DND-41 (cell line): ENCODE data around the gene ZNF71.

Experiments used
- ATAC-seq: fragments of 200-7000 bp; cut with Tn5 transposase; 3 replicates; pipeline ENCODE4 v1.9.1; 2021; ENCODE audit warnings: low read depth; ENCODE audit not compliant: insufficient read depth
- DNase-seq: peaks from one replicate; pipeline ENCODE4 v3.0.0-alpha.2; 2020
- H2AFZ ChIP-seq: 2 replicates; pipeline ENCODE4 v1.6.0; 2012; ENCODE audit warnings: low read depth, low read length
- H3K27ac ChIP-seq: 2 replicates; pipeline ENCODE4 v1.5.1; 2012; ENCODE audit warnings: low read length, inconsistent platforms
- H3K27me3 ChIP-seq: fragments of 200-600 bp; sonication (generic); 2 replicates; pipeline ENCODE4 v1.6.0; 2012; ENCODE audit warnings: low read length, mild to moderate bottlenecking, inconsistent platforms; ENCODE audit not compliant: insufficient read depth, poor library complexity
- H3K36me3 ChIP-seq: 2 replicates; pipeline ENCODE4 v1.5.1; 2012; ENCODE audit warnings: low read length, inconsistent platforms; ENCODE audit not compliant: insufficient read depth
- H3K4me1 ChIP-seq: 2 replicates; pipeline ENCODE4 v1.5.1; 2012; ENCODE audit warnings: mild to moderate bottlenecking, low read length; ENCODE audit not compliant: insufficient read depth
- H3K4me2 ChIP-seq: 2 replicates; pipeline ENCODE4 v1.6.0; 2012; ENCODE audit warnings: mild to moderate bottlenecking, moderate library complexity, low read length, inconsistent platforms; ENCODE audit not compliant: insufficient read depth
- H3K4me3 ChIP-seq, 2 experiments: fragments of 200-600 bp in 1 of 2; shearing (Covaris generic) in 1 of 2; 2 replicates each; pipeline ENCODE4 v1.5.1; 2012 to 2016; ENCODE audit warnings: inconsistent platforms in 2 of 2, low read length in 2 of 2, mild to moderate bottlenecking in 2 of 2, low read depth in 1 of 2, moderate library complexity in 1 of 2
- H3K79me2 ChIP-seq: 2 replicates; pipeline ENCODE4 v1.6.0; 2012; ENCODE audit warnings: low read length, inconsistent platforms; ENCODE audit not compliant: insufficient read depth
- H3K9ac ChIP-seq: 2 replicates; pipeline ENCODE4 v1.6.0; 2012; ENCODE audit warnings: low read depth, mild to moderate bottlenecking, inconsistent platforms, low read length, moderate library complexity
- H3K9me3 ChIP-seq: 2 replicates; pipeline ENCODE4 v1.5.1; 2012; ENCODE audit warnings: low read length, moderate library complexity, mild to moderate bottlenecking, inconsistent platforms; ENCODE audit not compliant: insufficient read depth, severe bottlenecking
- H4K20me1 ChIP-seq: 2 replicates; pipeline ENCODE4 v1.6.0; 2012; ENCODE audit warnings: low read length; ENCODE audit not compliant: insufficient read depth
- EZH2 ChIP-seq: IDR thresholded peaks from 3 replicates; pipeline ENCODE4 v1.6.1; 2012; ENCODE audit warnings: borderline replicate concordance, low read depth, mild to moderate bottlenecking, moderate library complexity, low read length, inconsistent platforms; ENCODE audit not compliant: severe bottlenecking
- TF ChIP-seq, protein P1 (sequence below): IDR thresholded peaks from 2 replicates; pipeline ENCODE4 v1.5.1; 2012; ENCODE audit warnings: borderline replicate concordance, low read length, moderate library complexity, mild to moderate bottlenecking; ENCODE audit not compliant: poor library complexity, severe bottlenecking; ENCODE audit errors: extremely low read depth

ZNF71 gene

DNA sequence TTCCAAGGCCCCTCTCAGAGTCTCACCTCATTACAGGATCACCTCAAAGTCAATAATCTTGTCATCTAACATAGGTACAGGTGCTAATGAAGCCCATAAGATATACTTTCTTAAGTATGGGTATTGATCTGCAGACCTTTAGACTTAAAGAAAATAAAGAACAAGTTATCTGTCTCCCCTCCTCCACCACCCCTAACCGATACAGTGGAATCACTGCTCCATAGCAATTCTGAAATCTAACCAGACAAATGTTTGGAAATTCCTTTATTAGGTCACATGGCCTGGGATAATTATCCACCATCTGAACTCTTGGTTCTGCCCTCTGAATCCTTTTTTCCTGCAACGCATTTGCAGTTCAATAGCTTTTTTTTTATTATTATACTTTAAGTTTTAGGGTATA lies 32.3 kb upstream of the ZNF71 start:
- H2AFZ ChIP-seq, result no peak overlapping the region
- DNase-seq (no peak), ATAC-seq (no peak)
- TF ChIP-seq, protein P1, sequence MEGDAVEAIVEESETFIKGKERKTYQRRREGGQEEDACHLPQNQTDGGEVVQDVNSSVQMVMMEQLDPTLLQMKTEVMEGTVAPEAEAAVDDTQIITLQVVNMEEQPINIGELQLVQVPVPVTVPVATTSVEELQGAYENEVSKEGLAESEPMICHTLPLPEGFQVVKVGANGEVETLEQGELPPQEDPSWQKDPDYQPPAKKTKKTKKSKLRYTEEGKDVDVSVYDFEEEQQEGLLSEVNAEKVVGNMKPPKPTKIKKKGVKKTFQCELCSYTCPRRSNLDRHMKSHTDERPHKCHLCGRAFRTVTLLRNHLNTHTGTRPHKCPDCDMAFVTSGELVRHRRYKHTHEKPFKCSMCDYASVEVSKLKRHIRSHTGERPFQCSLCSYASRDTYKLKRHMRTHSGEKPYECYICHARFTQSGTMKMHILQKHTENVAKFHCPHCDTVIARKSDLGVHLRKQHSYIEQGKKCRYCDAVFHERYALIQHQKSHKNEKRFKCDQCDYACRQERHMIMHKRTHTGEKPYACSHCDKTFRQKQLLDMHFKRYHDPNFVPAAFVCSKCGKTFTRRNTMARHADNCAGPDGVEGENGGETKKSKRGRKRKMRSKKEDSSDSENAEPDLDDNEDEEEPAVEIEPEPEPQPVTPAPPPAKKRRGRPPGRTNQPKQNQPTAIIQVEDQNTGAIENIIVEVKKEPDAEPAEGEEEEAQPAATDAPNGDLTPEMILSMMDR, result no peak
- H3K9ac ChIP-seq, result no peak overlapping the region
- H3K27me3 ChIP-seq, result no peaks in the 10 kb centered on the region
- no peak overlapping the region for H3K4me2 ChIP-seq
- peaks cover 9% of the 10 kb centered on the region for H3K4me1 ChIP-seq
- H4K20me1 ChIP-seq, result no peaks in the 10 kb centered on the region
- H3K27ac ChIP-seq, result no peak overlapping the region
- H3K9me3 ChIP-seq, result peaks cover 51% of the 10 kb centered on the region
- peaks cover 2% of the 10 kb centered on the region; the same call in 1 of the 2 replicates for H3K36me3 ChIP-seq
- no peak overlapping the region for H3K4me3 ChIP-seq
- no peaks in the 10 kb centered on the region for H3K79me2 ChIP-seq

- no peaks in the 10 kb centered on the region for H4K20me1 ChIP-seq
- peak overlapping the region; percentile 64 to 95 for H3K4me3 ChIP-seq
- H2AFZ ChIP-seq, result peak overlapping the region; percentile 96
- H3K27me3 ChIP-seq, result no peaks in the 10 kb centered on the region
- peaks cover 65% of the 10 kb centered on the region for H3K9me3 ChIP-seq
- H3K4me2 ChIP-seq, result peak overlapping the region; percentile 62
- H3K36me3 ChIP-seq, result peaks cover 34% of the 10 kb centered on the region
- H3K79me2 ChIP-seq, result no peaks in the 10 kb centered on the region
- ATAC-seq (peak; percentile 67), DNase-seq (peak; percentile 57)
- H3K9ac ChIP-seq, result peak overlapping the region; percentile 74
- TF ChIP-seq, protein P1, result no peak
- no peak for TF ChIP-seq EZH2
- peak overlapping the region; percentile 83 for H3K27ac ChIP-seq
- peaks cover 16% of the 10 kb centered on the region for H3K4me1 ChIP-seq
These were observed 28.2 kb upstream of the ZNF71 start for GRCh38 chr19:56566904-56567273.

GRCh38 chr19:56567274-56568120 lies 27.6 kb upstream of the ZNF71 start, which contains the start of gene ZNF470:
ZNF470 (plus strand) TSS chr19:56567468; CDS start chr19:56570312, 2,844 bp downstream.
- peak within 1 kb of the TSS; percentile 83 for H3K27ac ChIP-seq
- H4K20me1 ChIP-seq, result no peaks in the 10 kb centered on the region
- peak within 1 kb of the TSS; percentile 62 for H3K4me2 ChIP-seq
- H3K4me3 ChIP-seq, result peak within 1 kb of the TSS; percentile 64 to 95
- DNase-seq (peak; percentile 85), ATAC-seq (peak; percentile 95)
- no peaks in the 10 kb centered on the region for H3K27me3 ChIP-seq
- no peaks in the 10 kb centered on the region for H3K79me2 ChIP-seq
- peaks cover 36% of the 10 kb centered on the region for H3K36me3 ChIP-seq
- H3K9ac ChIP-seq, result peak within 1 kb of the TSS; percentile 74
- peak within 1 kb of the TSS; percentile 96 for H2AFZ ChIP-seq
- H3K4me1 ChIP-seq, result peaks cover 16% of the 10 kb centered on the region
- peaks cover 65% of the 10 kb centered on the region for H3K9me3 ChIP-seq
- TF ChIP-seq, protein P1, result no peak
- TF ChIP-seq EZH2, result no peak
